Cardiac fibroblast (primary cell): ENCODE data around the gene C8G.
A peak's percentile ranks its signal among the peaks of the same experiment; 100 is the strongest.

Source experiments
- DNase-seq, 2 donors: peaks; one replicate each; pipeline versions ENCODE4 v3.0.0 to v3.0.0-alpha.2; 2010; ENCODE audit warnings: low read depth in 2 of 2
- H3K4me3 ChIP-seq, 2 donors: replicated peaks in 1 of 2; 1 replicate in 1 of 2; 2 replicates in 1 of 2; pipeline ENCODE4 v1.5.1; 2011; ENCODE audit warnings: low read depth in 2 of 2, low read length in 2 of 2, mild to moderate bottlenecking in 2 of 2, moderate library complexity in 1 of 2
- TF ChIP-seq, protein P1 (sequence below): IDR thresholded peaks from one replicate; pipeline ENCODE4 v1.5.1; 2011; ENCODE audit warnings: low read depth, mild to moderate bottlenecking, low read length, inconsistent platforms

C8G gene

DNA sequence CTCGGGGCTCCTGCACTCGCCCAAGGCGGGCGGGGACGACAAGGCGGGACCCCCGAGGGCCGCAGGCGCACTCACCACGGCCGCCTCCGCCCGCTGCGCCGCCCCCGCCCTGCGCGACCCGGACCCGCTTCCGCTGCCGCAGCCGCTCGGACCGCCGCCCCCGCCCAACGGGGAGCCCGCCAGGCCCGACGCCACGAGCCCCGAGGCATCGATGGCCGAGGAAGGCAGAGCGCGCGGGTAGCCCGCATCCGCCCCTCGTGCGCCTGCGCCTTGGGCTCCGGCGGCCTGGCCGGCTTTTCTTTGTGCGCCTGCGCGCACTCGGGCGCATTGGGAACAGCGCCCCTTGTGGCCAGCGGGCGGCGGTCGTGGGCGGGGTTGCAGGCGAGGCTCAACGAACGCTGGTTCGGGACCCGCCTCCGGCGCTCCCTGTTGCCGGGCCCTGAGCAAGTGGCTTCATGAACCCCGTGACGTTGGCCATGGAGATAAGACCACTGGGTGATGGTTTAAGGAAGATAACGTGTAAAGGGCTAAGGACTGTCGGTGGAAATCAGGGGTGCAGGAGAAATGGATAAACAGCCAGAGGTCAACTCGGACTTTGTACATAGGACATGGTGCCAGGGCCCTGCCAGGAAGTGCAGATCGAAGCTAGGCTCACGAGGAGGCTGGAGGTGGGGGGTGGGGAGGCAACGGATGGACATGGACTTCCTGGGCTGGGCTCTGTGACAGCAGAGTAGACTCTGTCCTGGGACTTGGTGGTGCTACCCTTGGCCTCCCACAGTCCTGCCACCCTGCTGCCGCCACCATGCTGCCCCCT, at the start of gene C8G, which contains the start of gene FBXW5:
Gene C8G, plus strand, starts transcription at position 725 of the 814 bp plus-strand sequence. Its CDS starts 78 bp downstream, at position 803.
Gene FBXW5, minus strand, starts transcription at position 220 of the 814 bp plus-strand sequence. CDS start 655 bp downstream, outside the sequence.
- H3K4me3 ChIP-seq, result peak within 1 kb of the TSS; percentile 84 to 85
- DNase-seq, result peak; percentile 90 to 95
- TF ChIP-seq, protein P1, sequence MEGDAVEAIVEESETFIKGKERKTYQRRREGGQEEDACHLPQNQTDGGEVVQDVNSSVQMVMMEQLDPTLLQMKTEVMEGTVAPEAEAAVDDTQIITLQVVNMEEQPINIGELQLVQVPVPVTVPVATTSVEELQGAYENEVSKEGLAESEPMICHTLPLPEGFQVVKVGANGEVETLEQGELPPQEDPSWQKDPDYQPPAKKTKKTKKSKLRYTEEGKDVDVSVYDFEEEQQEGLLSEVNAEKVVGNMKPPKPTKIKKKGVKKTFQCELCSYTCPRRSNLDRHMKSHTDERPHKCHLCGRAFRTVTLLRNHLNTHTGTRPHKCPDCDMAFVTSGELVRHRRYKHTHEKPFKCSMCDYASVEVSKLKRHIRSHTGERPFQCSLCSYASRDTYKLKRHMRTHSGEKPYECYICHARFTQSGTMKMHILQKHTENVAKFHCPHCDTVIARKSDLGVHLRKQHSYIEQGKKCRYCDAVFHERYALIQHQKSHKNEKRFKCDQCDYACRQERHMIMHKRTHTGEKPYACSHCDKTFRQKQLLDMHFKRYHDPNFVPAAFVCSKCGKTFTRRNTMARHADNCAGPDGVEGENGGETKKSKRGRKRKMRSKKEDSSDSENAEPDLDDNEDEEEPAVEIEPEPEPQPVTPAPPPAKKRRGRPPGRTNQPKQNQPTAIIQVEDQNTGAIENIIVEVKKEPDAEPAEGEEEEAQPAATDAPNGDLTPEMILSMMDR, result peak; percentile 71

DNA sequence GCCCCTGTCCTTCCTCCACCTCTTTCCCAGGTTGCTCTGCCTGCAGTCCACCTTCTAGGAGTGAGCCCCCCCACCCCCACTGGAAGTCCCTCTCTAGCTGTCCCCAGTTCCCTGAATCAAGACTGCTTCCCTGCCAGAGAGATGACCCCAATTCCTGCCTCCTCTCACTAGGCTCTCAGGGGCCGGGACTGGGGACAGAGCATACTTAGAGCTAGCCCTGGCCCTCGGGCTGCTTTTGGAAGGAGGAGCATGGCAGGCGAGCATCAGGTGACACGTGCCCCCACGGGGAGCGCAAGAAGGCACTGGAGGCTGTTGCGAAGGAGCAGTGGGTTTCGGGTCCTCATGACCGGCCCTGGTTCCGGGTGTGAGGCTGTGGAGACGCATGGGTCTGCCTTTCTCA, 49.0 kb upstream of the C8G start:
- TF ChIP-seq, protein P1, result no peak
- no peak for DNase-seq
- no peak overlapping the region for H3K4me3 ChIP-seq

DNA sequence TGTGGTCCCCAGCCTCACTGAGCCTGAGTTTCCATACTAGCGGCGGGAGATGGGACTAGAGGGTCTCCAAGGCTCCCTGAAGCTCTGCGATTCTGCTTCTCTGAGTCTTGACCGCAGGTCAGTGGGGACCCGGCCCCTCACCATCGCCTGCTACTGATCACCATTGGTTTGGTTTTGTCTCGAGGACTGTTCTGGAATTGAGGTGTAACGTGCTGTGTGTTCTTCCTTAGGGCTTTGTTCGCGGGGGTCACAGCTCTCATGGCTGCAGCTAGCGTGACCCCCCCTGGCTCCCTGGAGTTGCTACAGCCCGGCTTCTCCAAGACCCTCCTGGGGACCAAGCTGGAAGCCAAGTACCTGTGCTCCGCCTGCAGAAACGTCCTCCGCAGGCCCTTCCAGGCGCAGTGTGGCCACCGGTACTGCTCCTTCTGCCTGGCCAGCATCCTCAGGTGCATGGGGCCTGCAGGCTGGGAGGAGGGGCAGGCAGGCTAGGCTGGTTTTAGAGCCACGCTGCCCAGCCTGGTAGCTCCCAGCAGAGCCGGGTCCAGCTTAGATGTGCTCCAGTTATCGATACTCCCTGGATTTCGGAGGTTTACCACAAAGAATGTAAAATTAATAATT, 46.5 kb upstream of the C8G start:
- DNase-seq, result no peak
- H3K4me3 ChIP-seq, result no peak overlapping the region
- TF ChIP-seq, protein P1, result no peak

DNA sequence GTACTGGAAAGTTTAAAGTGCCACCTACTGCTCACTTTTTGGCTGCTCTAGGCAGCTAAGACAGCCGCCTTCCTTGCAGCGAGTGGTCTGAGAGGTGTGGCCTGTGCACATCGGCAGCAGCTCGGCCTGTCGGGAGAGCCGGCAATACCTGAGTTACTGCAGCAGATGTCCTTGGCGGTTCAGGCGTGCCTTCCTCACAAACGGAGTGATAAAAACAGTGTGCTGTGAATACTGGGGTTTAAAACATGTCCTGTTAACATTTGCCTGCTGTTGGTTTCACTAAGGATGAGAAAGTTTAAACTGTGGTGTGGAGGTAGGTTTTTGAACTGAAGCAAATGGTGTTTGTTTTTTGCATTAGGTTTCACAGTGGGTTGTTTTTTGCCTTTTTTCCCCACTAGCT, 45.8 kb upstream of the C8G start:
- H3K4me3 ChIP-seq, result no peak overlapping the region
- TF ChIP-seq, protein P1, result no peak
- DNase-seq, result no peak

DNA sequence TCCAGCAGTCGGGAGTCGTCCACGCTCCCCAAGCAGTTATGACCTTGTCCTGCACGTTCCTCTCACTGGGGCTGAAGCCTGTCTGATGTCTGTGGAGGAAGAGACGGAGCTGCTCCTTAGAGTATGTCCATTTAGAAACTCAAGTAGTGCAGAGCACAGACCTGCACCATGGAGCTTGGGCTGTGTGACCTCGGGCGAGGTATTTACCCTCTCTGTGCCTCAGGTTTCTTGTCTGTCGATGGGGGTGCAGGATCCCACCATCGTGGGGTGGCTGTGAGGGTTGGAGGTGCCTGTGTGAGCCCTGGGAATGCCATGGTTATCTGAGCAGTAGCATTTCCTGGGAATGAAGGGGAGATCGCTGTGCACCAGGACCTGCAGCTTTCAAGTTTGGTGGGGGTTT, 44.5 kb upstream of the C8G start:
- TF ChIP-seq, protein P1, result no peak
- H3K4me3 ChIP-seq, result no peak overlapping the region

DNA sequence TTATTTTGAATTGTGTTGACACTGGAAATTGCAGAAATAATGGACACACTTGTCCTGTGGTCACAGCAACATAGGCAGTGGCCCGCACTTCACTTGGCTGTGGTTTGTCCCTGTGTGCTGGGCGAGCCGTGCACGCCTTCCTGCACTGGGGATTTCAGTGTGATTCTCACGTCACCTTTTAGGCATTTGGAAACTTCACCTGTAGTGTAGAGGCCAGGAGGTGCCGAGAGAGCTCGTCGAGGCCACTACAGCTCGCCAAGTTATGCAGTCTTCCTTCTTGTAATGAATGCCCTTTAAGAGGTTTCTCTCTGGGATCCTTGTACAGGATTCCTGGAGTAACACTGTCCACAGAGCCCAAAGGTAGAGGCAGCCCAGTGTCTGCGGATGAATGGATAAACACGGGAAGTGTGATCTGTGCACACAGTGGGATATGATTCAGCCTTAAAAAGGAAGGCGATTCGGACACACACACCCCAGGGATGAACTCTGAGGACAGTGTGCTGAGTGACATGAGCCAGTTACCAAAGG, 44.0 kb upstream of the C8G start:
- no peak for DNase-seq
- TF ChIP-seq, protein P1, result no peak
- no peak overlapping the region for H3K4me3 ChIP-seq

More for the DNA sequence above, 44.5 kb upstream of the C8G start:
- DNase-seq, result no peak
